ENCODE measurements around the gene S100A14. TPM values are rescaled to one million over a fixed set of nuclear protein-coding genes. Genes with fewer than 3 reads are reported as not detected.

S100A14 gene
- total and polyA plus RNA-seq, 7 donors, result 0.22 to 0.48 (median 0.38) TPM; not detected in 3

DNA sequence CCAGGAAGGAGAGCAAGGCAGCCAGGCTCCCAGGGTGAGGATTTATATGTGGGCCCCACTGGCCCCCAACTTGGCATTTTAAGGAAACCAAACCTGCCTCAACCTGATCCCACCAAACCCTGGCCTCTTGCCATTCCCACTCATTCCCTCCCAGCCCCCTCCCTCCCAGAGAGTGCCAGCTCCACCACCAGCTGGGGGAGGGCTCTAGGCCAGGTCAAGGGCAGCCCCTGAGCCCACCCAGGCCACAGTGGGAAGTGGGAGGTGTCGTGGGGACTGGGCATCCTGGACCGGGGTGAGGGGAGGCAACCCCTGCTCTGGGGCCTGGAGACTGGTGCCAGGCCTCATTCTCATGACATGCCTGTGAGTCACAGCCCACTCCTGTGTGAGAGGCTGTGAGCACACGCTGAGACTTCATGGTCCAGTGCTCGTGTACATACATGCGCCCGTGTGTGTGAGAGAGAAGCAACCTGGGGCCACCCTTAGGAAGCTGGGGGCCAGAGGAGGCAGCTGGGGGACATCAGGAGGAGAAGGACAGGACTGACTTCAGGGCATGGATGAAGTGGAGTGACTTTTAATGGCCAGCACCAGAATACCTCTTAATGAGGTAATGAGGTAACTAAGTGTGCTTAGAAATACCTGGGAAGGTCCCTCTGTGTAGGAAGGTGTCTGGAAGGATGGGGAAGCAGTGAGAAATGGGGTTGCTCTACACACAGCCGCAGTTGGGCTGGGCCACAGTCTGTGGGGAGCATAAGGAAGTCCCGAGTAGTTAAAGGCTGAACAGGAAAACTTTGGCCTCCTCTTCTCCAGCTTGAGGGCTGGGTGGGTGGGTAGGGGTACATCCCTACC is 50.4 kb downstream of the S100A14 start, which contains the start of gene S100A2:
Gene S100A2 (minus strand): TSS at position 316 of the 846 bp plus-strand sequence. CDS start 1,967 bp downstream, outside the sequence.
- peaks cover 32% of the 10 kb centered on the region for H3K4me1 ChIP-seq

More for the DNA sequence above, 50.4 kb downstream of the S100A14 start, which contains the start of gene S100A2:
- H3K4me3 ChIP-seq, result no peak within 1 kb of the TSS
- no peaks in the 10 kb centered on the region for H3K36me3 ChIP-seq (ENCODE audit: insufficient read depth in 1 of 2, low read depth in 1 of 2)
- ATAC-seq, result peak; percentile 57 to 73 (median 68)
- H3K27ac ChIP-seq, result peak within 1 kb of the TSS; percentile 88
- WGBS, 3 donors, result 49 to 71% (median 53%) methylated on average over 8 of the region's 8 CpGs
- DNase-seq, result peak; percentile 72 to 75
- no peaks in the 10 kb centered on the region for H3K27me3 ChIP-seq (ENCODE audit: insufficient read depth in 3 of 3, low read length in 2 of 3)
- intact Hi-C loops (cut with DNase I), result loop anchor here (2.0 to 5.0 kb wide), 2 partner anchors 55 to 213 kb away; no protein-coding TSS in a partner anchor
- TF ChIP-seq, protein P1, sequence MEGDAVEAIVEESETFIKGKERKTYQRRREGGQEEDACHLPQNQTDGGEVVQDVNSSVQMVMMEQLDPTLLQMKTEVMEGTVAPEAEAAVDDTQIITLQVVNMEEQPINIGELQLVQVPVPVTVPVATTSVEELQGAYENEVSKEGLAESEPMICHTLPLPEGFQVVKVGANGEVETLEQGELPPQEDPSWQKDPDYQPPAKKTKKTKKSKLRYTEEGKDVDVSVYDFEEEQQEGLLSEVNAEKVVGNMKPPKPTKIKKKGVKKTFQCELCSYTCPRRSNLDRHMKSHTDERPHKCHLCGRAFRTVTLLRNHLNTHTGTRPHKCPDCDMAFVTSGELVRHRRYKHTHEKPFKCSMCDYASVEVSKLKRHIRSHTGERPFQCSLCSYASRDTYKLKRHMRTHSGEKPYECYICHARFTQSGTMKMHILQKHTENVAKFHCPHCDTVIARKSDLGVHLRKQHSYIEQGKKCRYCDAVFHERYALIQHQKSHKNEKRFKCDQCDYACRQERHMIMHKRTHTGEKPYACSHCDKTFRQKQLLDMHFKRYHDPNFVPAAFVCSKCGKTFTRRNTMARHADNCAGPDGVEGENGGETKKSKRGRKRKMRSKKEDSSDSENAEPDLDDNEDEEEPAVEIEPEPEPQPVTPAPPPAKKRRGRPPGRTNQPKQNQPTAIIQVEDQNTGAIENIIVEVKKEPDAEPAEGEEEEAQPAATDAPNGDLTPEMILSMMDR (IDR thresholded peaks at IDR 0.05), result no peak
- no peaks in the 10 kb centered on the region for H3K9me3 ChIP-seq

Other genes with a start within 250 kb of the S100A14 start
- 1 to 10 TPM; 1.2 to 2.8 (median 1.8) TPM for gene S100A12, start 240.7 kb downstream of the S100A14 start, total RNA-seq
- 1 to 10 TPM in 2 of 3 donors, under 1 TPM in 1; 0.40 to 3.5 (median 1.0) TPM for gene S100A12, start 240.7 kb downstream of the S100A14 start, polyA plus RNA-seq
- gene S100A8, start 225.3 kb downstream of the S100A14 start, total RNA-seq, result 10 to 100 TPM; 26.0 to 57.0 (median 33.5) TPM
- 10 to 100 TPM; 16.8 to 30.6 (median 25.2) TPM for gene S100A8, start 225.3 kb downstream of the S100A14 start, polyA plus RNA-seq
- not detected for gene S100A7A, start 199.8 kb downstream of the S100A14 start, total RNA-seq
- not detected for gene S100A7A, start 199.8 kb downstream of the S100A14 start, polyA plus RNA-seq
- gene S100A7, start 155.7 kb downstream of the S100A14 start, total RNA-seq, result under 1 TPM in 1 of 4 donors, not detected in 3; 0.60 TPM
- gene S100A7, start 155.7 kb downstream of the S100A14 start, polyA plus RNA-seq, result not detected
- gene S100A6, start 80.3 kb downstream of the S100A14 start, total RNA-seq, result 100 to 1,000 TPM in 3 of 4 donors, 10 to 100 TPM in 1; 78.5 to 420 (median 150) TPM
- gene S100A6, start 80.3 kb downstream of the S100A14 start, polyA plus RNA-seq, result 100 to 1,000 TPM; 295 to 506 (median 467) TPM
- gene S100A5, start 75.4 kb downstream of the S100A14 start, total RNA-seq, result not detected
- not detected for gene S100A5, start 75.4 kb downstream of the S100A14 start, polyA plus RNA-seq
- 10 to 100 TPM; 27.0 to 54.7 (median 47.3) TPM for gene S100A4, start 70.5 kb downstream of the S100A14 start, total RNA-seq
- 100 to 1,000 TPM in 1 of 3 donors, 10 to 100 TPM in 2; 75.2 to 155 (median 83.6) TPM for gene S100A4, start 70.5 kb downstream of the S100A14 start, polyA plus RNA-seq
- 1 to 10 TPM in 2 of 4 donors, under 1 TPM in 2; 0.34 to 5.5 (median 0.86) TPM for gene S100A3, start 67.1 kb downstream of the S100A14 start, total RNA-seq
- 1 to 10 TPM in 2 of 3 donors, under 1 TPM in 1; 0.77 to 6.6 (median 3.4) TPM for gene S100A3, start 67.1 kb downstream of the S100A14 start, polyA plus RNA-seq
- 1 to 10 TPM in 3 of 4 donors, under 1 TPM in 1; 0.86 to 10.0 (median 1.1) TPM for gene S100A2, start 50.5 kb downstream of the S100A14 start, total RNA-seq
- 10 to 100 TPM in 1 of 3 donors, 1 to 10 TPM in 2; 1.1 to 15.4 (median 2.1) TPM for gene S100A2, start 50.5 kb downstream of the S100A14 start, polyA plus RNA-seq
- 10 to 100 TPM; 23.3 to 57.2 (median 38.3) TPM for gene S100A16, start 3.2 kb downstream of the S100A14 start, total RNA-seq
- 100 to 1,000 TPM in 1 of 3 donors, 10 to 100 TPM in 2; 23.5 to 251 (median 38.1) TPM for gene S100A16, start 3.2 kb downstream of the S100A14 start, polyA plus RNA-seq
- gene S100A13, start 11.2 kb upstream of the S100A14 start, total RNA-seq, result 100 to 1,000 TPM in 2 of 4 donors, 10 to 100 TPM in 2; 72.4 to 199 (median 106) TPM
- 100 to 1,000 TPM in 2 of 3 donors, 10 to 100 TPM in 1; 79.6 to 159 (median 133) TPM for gene S100A13, start 11.2 kb upstream of the S100A14 start, polyA plus RNA-seq
- 1,000 to 10,000 TPM in 3 of 4 donors, 100 to 1,000 TPM in 1; 785 to 1,205 (median 1,028) TPM for gene S100A1, start 12.1 kb upstream of the S100A14 start, total RNA-seq
- gene S100A1, start 12.1 kb upstream of the S100A14 start, polyA plus RNA-seq, result 1,000 to 10,000 TPM in 1 of 3 donors, 100 to 1,000 TPM in 2; 370 to 1,423 (median 918) TPM
- 10 to 100 TPM; 71.1 to 87.7 (median 80.2) TPM for gene CHTOP, start 17.7 kb upstream of the S100A14 start, total RNA-seq
- gene CHTOP, start 17.7 kb upstream of the S100A14 start, polyA plus RNA-seq, result 100 to 1,000 TPM in 2 of 3 donors, 10 to 100 TPM in 1; 88.3 to 122 (median 111) TPM
- gene SNAPIN, start 42.4 kb upstream of the S100A14 start, total RNA-seq, result 10 to 100 TPM; 53.9 to 72.0 (median 58.5) TPM
- 100 to 1,000 TPM in 1 of 3 donors, 10 to 100 TPM in 2; 51.7 to 102 (median 60.4) TPM for gene SNAPIN, start 42.4 kb upstream of the S100A14 start, polyA plus RNA-seq
- gene ILF2, start 54.7 kb upstream of the S100A14 start, total RNA-seq, result 100 to 1,000 TPM in 1 of 4 donors, 10 to 100 TPM in 3; 71.7 to 102 (median 98.2) TPM
- 100 to 1,000 TPM in 2 of 3 donors, 10 to 100 TPM in 1; 82.4 to 158 (median 142) TPM for gene ILF2, start 54.7 kb upstream of the S100A14 start, polyA plus RNA-seq
- 10 to 100 TPM in 2 of 4 donors, 1 to 10 TPM in 2; 7.0 to 11.1 (median 8.7) TPM for gene NPR1, start 62.4 kb upstream of the S100A14 start, total RNA-seq
- 10 to 100 TPM in 1 of 3 donors, 1 to 10 TPM in 2; 4.5 to 10.4 (median 8.5) TPM for gene NPR1, start 62.4 kb upstream of the S100A14 start, polyA plus RNA-seq
- gene INTS3, start 111.7 kb upstream of the S100A14 start, total RNA-seq, result 10 to 100 TPM; 17.8 to 29.0 (median 22.8) TPM
- 10 to 100 TPM; 11.3 to 24.3 (median 15.8) TPM for gene INTS3, start 111.7 kb upstream of the S100A14 start, polyA plus RNA-seq
- 1 to 10 TPM; 3.5 to 7.5 (median 5.8) TPM for gene SLC27A3, start 159.1 kb upstream of the S100A14 start, total RNA-seq
- gene SLC27A3, start 159.1 kb upstream of the S100A14 start, polyA plus RNA-seq, result 10 to 100 TPM in 1 of 3 donors, 1 to 10 TPM in 2; 4.6 to 15.6 (median 5.2) TPM